Epidermal melanocyte (primary cell): ENCODE data around the gene DOCK7.
"Not testable (repeated sequence)": the region's sequence is repeated elsewhere in the genome, so short reads cannot be mapped to it uniquely, and the experiment has no call there.

ENCODE experiments used
- DNase-seq: peaks from one replicate; pipeline ENCODE4 v3.0.0; 2011; ENCODE audit warnings: low spot score; ENCODE audit not compliant: insufficient read length

DOCK7 gene

DNA sequence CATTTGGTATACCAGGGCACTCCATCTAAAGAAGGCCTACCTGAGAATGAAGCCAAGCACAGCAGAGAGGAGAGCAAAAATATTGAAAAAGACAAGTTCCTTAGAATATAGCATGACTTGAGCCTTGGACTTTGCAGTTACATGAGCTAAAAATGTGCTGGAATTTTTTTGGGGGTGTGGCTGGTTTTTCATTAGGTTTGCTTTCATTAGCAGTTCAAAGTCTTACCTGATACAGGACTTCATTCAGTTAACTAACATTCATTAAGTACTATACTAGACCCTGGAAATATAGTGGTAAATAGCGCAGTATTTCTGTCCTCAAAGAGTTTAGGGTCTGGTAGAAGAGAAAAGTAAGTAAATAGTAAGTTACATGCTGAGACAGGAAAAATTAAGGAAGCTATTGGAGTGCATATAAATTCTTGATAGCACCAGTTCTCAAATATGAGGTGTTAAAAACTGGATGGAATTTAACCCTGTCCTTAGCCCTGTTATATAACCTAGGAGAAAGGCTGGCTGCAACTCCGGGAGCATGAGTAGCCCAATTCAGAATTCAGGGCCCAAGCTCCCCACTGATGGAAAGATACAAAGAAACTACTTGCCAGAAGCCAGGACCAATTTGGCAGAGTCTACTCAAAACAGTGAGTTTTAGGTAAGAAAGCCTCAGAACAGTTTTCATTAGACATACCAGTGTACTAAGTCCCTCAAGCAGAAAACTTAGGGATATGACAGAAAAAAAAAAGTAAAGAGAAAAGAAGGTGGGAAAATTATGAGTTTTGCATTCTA, 3.1 kb upstream of the DOCK7 start:
- DNase-seq = no peak

DNA sequence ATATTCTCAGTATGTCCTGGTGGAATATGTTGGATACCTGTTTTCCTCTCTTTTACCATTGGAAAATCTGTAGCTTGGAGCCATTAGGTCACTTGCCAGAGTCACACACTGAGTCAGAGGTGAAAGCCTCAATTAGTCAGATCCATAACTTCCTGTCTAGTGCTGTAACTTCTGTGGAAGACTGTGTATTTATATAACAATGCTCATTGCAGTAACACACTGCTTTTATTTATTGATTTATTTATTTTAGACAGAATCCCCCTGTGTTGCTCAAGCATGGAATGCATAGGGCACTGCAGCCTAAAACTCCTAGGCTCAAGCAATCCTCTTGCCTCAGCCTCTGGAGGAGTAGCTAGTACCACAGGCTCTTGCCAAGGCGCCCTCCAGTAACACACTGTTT, 1.3 kb upstream of the DOCK7 start:
- DNase-seq = no peak

DNA sequence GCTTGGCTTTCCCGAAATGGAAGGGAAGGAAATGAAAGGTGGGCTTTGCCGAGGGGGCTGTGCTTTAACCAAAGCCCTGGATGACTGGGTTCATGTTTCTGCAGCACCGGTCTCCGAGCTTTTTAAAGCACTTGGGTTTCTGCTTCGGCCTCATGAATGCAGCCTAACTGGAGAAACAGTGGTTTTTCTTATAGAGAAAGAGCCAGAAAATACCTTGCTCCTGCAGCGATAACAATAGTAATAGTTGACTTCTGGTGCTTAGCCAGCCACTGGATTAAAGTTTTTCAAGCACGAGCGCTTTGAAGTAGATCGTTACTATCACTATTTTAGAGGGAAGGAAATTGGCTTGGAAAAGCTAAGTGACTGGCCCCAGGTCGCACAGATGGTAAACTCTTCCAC, 500 bp upstream of the DOCK7 start:
- no peak for DNase-seq

DNA sequence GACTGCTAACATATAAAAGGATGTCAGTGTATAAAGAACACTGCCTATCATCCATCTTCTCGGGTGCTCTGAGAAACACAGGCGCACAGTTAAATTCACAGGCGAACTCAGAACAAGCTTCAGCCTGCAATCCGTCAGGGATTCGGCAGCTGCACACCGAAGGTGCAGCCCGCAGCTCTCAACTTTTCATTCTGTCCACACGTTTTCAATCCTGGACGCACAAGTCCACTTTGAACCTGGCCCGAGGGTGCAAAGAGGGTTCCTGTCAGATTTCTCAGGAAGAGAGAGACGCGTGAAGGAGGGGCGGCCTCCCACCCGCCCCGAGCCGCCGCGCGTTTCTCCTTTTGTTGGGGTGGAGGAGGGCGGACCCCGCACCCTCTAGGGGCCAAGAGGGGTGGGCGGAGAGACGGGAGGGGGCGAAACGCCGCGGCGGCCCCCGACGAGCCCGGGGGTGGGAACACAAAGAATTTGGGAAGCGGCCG, 724 bp downstream of the DOCK7 start:
- no peak for DNase-seq

DNA sequence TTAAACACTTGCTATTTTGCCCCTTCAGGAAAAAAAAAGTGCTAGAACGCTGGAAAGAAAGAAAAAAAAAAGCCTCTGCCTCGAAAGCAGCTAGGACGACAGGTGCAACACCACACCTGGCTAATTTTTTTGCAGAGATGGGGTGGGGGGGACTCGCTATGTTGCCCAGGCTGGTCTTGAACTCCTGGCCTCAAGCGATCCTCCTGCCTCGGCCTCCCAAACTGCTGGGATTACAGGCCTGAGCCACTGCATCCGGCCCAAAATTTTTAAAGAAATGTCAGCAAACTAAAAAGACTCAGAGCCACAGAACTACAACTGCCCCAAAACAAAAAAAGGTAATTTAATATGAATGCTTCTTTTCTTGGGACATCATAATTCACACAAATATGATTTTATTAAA, 1.4 kb downstream of the DOCK7 start:
- DNase-seq = no peak

DNA sequence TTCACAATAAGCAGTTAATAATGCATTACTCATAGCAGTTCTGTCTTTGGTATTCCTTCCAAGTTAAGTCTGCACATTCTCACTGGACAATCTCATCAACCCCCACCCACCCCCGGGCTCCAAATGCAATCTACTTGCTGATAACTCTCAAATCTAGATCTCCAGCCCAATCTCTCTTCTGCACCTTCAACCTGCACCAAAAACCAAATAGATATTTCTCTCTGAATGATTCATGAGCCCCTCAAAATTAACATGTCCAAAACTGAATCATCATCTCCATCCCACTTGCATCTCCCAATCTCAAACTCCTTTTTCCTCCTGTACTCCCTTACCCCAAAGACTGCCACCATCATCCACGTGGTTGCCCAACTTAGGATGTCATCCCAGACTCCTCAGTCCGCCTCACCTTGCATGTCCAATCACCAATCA, 2.7 kb downstream of the DOCK7 start:
- no peak for DNase-seq

DNA sequence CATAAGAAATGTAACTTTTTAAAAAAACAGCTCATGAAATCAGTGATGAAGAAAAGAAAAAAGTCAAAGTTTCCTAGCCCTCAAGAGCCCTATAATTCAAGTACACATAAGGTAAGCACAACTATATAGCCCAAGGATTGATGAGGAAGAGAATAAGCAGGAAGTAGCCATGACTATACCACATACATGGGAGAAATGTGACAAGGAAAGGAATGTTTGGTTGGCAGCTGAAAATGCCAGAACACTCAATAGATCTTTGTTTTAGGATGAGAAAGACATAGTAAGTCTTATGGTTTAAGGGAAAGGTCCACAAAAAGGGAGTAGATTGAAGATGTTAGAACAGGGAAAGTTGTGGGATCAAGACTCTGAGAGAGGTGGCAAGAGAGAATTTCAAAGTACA, 5.7 kb downstream of the DOCK7 start:
- DNase-seq = peak; percentile 85

DNA sequence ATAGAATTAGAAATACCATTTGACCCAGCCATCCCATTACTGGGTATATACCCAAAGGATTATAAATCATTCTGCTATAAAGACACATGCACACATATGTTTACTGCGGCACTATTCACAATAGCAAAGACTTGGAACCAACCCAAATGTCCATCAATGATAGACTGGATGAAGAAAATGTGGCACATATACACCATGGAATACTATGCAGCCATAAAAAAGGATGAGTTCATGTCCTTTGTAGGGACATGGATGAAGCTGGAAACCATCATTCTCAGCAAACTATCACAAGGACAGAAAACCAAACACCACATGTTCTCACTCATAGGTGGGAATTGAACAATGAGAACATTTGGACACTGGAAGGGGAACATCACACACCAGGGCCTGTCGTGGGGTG, 7.2 kb downstream of the DOCK7 start:
- not testable (repeated sequence) for DNase-seq

DNA sequence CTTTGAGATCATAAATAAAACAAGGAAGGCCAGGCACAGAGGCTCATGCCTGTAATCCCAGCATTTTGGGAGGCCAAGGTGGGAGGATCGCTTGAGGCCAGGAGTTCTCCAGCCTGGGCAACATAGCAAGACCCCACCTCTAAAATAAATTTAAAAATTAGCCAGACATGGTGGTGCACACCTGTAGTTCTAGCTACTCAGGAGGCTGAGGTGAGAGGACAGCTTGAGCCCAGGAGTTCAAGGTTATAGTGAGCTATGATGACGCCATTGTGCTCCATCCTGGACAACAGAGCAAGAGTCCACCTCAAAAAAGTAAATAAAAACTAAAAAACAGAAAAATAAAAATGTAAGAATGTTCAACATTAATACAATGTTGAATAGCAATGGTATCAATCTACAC, 10.4 kb downstream of the DOCK7 start:
- not testable (repeated sequence) for DNase-seq

DNA sequence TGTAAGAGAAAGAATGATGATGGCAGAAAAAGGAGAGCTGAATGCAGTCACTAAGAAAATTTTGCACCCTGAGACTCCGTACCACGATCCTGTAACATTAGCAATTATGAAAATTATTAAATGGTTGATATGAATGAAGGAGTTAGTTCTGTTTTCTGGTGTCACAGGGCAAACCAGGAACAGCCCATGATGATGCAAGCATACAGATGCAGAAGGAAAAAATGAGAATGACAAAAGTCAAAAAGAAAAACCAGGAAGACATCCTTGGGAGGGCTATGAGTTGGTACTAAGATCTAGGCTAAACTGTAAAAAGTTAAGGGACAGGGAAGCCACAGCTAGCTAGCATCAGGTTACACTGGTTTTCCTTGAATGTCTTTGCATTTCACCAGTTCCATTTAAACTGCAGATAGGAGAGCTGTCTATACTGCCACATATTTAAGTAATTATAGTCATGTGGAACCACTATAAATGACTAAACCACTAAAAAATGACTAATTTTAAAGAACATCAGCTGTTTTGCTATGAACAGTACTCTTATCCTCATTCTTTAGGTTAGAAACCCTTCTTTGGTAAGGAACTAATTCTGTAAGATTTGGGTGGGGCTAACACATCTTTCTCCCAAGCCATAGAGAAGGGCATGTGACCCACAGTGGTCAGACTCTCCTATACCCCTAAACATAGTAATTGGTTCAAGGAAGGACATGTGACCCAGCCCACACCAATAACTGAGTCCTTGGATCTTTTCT, 11.4 kb downstream of the DOCK7 start:
- DNase-seq = no peak

DNA sequence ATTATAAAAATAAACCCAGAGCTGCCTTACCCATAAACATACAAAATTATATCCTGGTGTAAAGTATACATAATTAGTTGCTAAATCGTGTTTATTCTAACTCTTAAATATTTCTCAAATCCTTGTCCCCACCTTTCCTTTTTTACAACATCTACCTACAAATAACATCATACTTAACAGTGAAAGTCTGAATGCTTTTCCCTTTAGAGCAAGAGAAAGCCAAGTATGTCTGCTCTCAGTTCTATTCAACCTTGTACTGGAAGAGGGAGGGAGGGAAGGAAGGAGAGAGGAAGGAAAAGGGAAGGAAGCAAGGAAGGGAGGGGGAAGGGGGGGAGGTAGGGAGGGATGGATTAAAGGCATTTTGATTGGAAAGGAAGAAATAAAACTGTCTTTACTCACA, 14.6 kb downstream of the DOCK7 start:
- no peak for DNase-seq

DNA sequence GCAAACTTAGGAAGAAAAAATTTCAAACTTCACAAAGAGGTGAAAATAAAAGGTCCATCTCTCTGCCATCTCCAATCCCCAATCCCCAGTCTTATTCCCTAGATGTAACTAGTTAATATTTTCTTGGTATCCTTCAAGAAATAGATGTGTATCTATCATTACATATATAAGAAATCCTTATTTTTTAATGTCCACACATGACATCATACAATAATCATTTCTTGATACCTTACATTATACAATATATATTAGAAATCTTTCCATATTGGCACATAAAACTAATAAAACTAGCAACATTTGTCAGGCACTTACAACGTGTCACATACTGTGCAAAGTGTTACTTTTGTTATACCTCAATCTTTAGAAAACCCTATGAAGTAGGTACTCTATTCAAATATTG, 16.2 kb downstream of the DOCK7 start:
- DNase-seq = no peak

DNA sequence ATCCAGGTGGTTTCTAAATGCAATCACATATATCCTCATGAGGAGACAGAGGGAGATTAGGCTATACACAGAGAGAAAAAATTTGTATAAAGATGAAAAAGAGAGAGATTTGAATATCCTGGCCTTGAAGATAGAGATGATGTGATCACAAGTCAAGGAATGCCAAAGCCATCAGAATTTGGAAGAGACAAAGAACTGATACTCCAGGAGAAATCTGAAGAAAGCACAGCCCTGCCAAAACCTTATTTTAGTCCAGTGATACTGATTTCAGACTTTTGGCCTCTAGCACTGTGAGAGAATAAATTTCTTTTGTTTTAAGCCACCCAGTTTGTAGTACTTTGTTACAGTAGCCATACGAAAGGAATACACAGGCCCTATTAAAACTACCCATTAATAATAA, 33.4 kb downstream of the DOCK7 start:
- no peak for DNase-seq

DNA sequence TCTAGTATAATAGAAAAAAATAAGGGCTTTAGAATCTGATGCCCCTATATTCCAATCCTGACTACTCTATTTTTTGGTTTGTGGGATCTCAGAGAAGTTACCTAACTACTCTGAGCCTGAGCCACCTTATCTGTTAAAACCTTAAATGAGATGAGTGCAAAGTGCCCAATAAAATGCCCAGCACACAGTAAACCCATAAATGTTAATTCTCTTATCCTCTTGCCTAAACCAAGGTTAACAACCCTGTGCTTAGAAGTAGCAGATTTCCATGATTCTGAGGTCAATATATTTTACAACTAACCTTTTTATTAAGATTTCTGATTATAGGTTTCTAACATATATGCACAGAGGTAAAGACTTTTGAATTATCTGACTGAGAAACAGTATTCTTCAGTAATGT, 35.8 kb downstream of the DOCK7 start:
- DNase-seq = no peak

DNA sequence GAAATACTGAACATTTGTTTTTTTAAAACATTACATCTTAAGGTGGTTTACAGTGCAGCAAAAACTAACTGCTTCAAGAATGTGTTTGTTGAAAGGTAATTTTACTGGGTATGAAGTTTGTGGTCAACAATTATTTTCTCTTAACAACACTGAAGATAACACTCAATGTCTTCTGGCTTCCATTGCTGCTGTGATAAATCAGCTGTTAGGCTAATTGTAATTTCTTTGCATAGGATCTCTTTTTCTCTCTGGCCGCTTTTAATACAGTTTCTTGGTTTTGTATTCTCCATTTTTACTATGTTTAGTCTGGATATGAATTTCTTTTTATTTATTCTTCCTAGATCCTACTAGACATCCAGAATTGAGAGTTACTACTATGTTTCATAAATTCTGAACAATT, 44.9 kb downstream of the DOCK7 start:
- no peak for DNase-seq

DNA sequence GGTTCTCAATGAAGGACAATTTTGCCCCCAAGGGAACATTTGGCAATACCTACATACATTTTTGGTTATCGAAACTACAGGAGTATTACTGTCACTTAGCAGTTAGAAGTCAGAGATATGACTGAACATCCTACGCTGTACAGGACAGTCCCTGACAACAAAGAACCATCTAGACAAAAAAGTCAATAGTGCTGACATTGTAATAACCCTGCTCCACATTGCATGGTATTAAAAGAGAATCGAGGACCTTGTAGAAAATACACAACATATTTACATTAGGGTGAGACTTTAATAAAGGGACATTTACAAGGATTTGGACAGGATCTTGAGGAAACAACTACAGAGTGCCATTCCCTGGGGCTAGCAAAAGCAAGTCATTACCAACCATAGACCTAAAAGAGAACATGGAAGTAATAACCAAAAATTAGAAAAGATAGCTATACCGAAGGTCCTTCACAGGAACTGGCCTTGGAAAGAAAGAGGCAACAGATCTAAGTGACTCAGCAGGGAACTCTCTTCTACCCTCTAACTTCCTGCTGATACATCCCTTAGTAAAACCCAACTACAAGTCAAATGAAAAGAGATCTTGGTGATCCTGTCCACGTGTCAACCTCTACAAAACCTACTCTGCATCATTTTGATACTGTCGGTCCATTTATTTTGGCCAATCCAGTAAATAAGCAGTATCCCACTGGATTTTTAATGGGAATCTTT, 50.6 kb downstream of the DOCK7 start:
- no peak for DNase-seq

DNA sequence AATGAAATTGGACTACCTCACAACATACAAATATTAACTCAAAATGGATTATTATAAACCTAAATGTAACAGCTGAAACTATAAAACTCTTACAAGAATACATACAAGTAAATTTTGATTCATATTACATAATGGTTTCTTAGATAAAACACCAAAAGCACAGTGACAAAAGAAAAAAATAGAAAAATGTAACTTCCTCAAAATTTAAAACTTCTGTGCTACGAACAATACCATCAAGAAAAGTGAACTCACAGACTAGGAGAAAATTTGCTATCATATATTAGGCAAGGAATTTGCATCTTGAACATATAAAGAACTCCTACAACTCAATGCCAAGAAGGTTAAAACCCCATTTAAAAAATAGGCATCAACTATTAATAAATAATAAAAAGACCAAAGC, 59.7 kb downstream of the DOCK7 start:
- DNase-seq = no peak

DNA sequence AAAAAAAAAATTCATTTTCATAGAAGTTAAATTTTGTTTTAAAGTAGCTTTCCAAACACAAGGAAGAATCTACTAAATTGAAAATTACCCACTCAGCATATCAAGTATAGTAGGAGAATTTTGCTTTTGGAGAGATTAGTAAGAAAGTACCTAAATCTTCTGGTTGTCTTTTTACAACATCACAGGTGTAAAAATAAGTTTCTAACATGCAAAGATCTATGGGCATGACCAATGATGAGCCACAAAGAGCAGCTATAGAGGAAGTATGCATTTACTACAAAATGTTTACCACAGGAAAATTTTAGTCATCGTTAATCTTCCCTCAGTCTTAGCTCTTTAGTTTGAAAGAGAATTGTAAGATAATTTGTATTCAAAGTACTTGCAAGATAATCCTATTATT, 62.8 kb downstream of the DOCK7 start:
- no peak for DNase-seq

DNA sequence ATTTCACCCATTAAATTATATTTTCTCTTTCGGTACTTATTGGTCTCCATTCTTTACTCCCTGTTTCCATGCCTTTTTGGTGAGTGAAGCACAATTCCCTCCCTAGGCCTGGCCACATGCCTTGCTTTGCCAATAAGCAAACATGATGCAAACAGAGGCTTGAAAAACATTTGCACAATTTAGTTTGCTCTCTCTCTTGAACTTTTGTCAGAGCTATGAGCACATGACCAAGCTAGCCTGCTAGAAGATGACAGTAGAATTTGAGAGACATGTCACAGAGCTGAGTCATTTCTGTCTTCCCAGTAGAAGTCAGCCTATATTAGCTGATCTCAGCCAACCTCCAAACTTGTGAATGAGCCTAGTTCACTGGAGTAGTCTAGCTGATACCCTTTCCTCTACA, 66.3 kb downstream of the DOCK7 start:
- peak; percentile 15 for DNase-seq

DNA sequence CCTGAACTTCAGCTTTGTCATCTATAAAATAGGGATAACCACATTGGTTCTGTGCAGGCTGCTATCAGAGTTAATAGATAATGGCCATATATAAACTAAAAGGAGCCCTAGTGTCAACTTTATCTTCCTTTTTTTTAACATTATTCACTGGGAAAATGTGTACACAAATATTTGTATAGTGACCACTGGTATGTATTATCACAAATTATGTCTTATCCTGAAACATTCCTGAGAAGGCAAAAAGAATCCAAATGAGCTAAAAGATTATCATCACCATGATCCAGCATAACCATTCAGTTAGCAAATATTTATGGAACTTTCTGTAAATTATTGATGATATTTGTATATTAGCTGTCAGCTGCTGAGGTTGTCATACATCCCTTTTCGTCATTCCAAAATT, 74.3 kb downstream of the DOCK7 start:
- DNase-seq = no peak

DNA sequence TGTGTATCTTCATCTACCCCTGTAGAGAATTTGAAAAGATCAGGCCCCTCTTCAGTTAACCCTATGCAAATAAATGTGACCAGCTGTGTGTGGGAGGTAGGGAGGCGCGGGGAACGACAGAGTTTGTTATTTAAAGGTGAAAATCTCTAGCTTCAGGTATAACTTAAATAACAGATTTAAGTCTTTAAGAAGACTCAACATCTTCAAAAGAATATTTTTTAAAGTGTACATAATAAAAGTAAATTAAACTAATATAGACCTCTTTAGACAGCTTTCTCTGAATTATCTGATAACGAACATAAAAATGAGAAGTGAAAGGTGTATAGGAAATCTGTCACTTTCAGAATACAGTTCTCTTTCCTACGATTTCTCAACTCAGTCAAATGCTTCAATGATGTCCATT, 74.9 kb downstream of the DOCK7 start:
- no peak for DNase-seq

DNA sequence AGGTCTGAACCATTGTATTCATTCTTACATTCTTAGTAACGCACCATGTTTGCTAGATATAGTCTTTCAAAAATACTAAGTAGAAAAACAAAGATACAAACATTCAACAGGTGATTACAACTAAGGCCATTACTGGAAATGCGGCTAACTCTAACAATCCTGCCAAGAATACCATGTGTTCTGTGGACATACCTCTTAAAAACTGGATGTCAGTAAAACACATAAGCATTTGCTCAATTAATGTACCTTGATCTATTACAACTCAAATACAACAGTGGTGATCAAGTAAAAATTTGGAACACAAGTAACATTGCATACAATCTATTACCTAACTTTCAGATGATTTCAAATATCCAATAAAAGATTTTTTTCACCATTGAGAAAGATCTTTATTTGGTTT, 75.4 kb downstream of the DOCK7 start:
- DNase-seq = no peak
